Measurements from ENCODE around the gene SH3GL3. TPM values are rescaled to one million over a fixed set of nuclear protein-coding genes. Genes with fewer than 3 reads are reported as not detected.
A peak's percentile ranks its signal among the peaks of the same experiment; 100 is the strongest.

SH3GL3 gene
- polyA plus RNA-seq, 2 of the 4 experiments (the other 2 are of a cell fraction): 0.19 to 0.21 TPM

- FAIRE-seq: peak; percentile 90
- ATAC-seq: peak in 1 of 2 experiments; percentile 51; a peak in 2 of 6 replicates
- no peak overlapping the region for H3K4me3 ChIP-seq
- no peaks in the 10 kb centered on the region for H3K4me1 ChIP-seq
- TF ChIP-seq SREBF2 (IDR thresholded peaks at IDR 0.05) (no peak), E2F6 (IDR thresholded peaks at IDR 0.05; ENCODE audit: borderline replicate concordance, low read depth) (no peak), ZNF302 (CRISPR knock-in tag; IDR thresholded peaks at IDR 0.05) (no peak), PHF8 (IDR thresholded peaks at IDR 0.05; ENCODE audit: borderline replicate concordance, low read depth) (no peak), MAX (IDR thresholded peaks at IDR 0.05) (no peak), POLR2AphosphoS2 (conservative IDR thresholded peaks at IDR 0.05; ENCODE audit: low read length) (no peak), HOXB5 (CRISPR knock-in tag; IDR thresholded peaks at IDR 0.05) (no peak), RAD21 (conservative IDR thresholded peaks at IDR 0.05 in 1 of 2, IDR thresholded peaks at IDR 0.05 in 1 of 2) (peak; percentile 71 to 75), NPAS2 (CRISPR knock-in tag; IDR thresholded peaks at IDR 0.05; ENCODE audit: borderline replicate concordance) (no peak), CEBPB (IDR thresholded peaks at IDR 0.05) (no peak), FOSL2 (IDR thresholded peaks at IDR 0.05) (no peak), FOSL2 (CRISPR knock-in tag; IDR thresholded peaks at IDR 0.05) (no peak), RCOR1 (IDR thresholded peaks at IDR 0.05; ENCODE audit: low read depth, low read length) (no peak), HDAC2 (IDR thresholded peaks at IDR 0.05) (no peak), CHD4 (IDR thresholded peaks at IDR 0.05; ENCODE audit: borderline replicate concordance) (no peak), SMC3 (IDR thresholded peaks at IDR 0.05) (peak; percentile 53; the same call in 2 of the 3 replicates), HOXB13 (CRISPR knock-in tag; IDR thresholded peaks at IDR 0.05; ENCODE audit: low read depth) (no peak), EHF (CRISPR knock-in tag; IDR thresholded peaks at IDR 0.05) (no peak), KDM1A (IDR thresholded peaks at IDR 0.05; ENCODE audit: low read depth) (no peak)
- TF ChIP-seq, protein P1, sequence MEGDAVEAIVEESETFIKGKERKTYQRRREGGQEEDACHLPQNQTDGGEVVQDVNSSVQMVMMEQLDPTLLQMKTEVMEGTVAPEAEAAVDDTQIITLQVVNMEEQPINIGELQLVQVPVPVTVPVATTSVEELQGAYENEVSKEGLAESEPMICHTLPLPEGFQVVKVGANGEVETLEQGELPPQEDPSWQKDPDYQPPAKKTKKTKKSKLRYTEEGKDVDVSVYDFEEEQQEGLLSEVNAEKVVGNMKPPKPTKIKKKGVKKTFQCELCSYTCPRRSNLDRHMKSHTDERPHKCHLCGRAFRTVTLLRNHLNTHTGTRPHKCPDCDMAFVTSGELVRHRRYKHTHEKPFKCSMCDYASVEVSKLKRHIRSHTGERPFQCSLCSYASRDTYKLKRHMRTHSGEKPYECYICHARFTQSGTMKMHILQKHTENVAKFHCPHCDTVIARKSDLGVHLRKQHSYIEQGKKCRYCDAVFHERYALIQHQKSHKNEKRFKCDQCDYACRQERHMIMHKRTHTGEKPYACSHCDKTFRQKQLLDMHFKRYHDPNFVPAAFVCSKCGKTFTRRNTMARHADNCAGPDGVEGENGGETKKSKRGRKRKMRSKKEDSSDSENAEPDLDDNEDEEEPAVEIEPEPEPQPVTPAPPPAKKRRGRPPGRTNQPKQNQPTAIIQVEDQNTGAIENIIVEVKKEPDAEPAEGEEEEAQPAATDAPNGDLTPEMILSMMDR (IDR thresholded peaks at IDR 0.05): peak; percentile 80
- H3K4me2 ChIP-seq: no peak overlapping the region
- no peak overlapping the region for H3K27ac ChIP-seq
- DNase-seq (ENCODE audit: low read depth in 1 of 2, low spot score in 1 of 2): peak; percentile 39 to 48
- H3K9me3 ChIP-seq: no peaks in the 10 kb centered on the region
- WGBS (ENCODE audit: missing lambda C conversion rate): 8% methylated on average over 4 of the region's 4 CpGs
- ChIA-PET POLR2A (no interaction called here), CTCF (interaction anchor here (0.6 to 16.0 kb wide), 27 partner anchors 9 to 482 kb away, joined by 3 to 249 read pairs (median 3); partner anchors contain the start of gene SH3GL3)
Measured at GRCh38 chr15:83565553-83566159, 118.5 kb downstream of the SH3GL3 start.

GRCh38 chr15:83567318-83567717 lies 120.2 kb downstream of the SH3GL3 start:
- TF ChIP-seq HDAC2 (IDR thresholded peaks at IDR 0.05) (no peak), NR3C1 (IDR thresholded peaks at IDR 0.05) (no peak), FOXS1 (CRISPR knock-in tag; IDR thresholded peaks at IDR 0.05) (no peak), POLR2A (IDR thresholded peaks at IDR 0.05; ENCODE audit: low read length) (no peak), HEYL (CRISPR knock-in tag; IDR thresholded peaks at IDR 0.05) (no peak), FOSB (CRISPR knock-in tag; IDR thresholded peaks at IDR 0.05) (no peak), GATA3 (IDR thresholded peaks at IDR 0.05; ENCODE audit: borderline replicate concordance) (no peak), EHMT2 (IDR thresholded peaks at IDR 0.05; ENCODE audit: low read depth) (no peak), NPAS2 (CRISPR knock-in tag; IDR thresholded peaks at IDR 0.05; ENCODE audit: borderline replicate concordance) (no peak)
- TF ChIP-seq, protein P2, sequence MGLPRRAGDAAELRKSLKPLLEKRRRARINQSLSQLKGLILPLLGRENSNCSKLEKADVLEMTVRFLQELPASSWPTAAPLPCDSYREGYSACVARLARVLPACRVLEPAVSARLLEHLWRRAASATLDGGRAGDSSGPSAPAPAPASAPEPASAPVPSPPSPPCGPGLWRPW (IDR thresholded peaks at IDR 0.05): no peak
- TF ChIP-seq, protein P3, sequence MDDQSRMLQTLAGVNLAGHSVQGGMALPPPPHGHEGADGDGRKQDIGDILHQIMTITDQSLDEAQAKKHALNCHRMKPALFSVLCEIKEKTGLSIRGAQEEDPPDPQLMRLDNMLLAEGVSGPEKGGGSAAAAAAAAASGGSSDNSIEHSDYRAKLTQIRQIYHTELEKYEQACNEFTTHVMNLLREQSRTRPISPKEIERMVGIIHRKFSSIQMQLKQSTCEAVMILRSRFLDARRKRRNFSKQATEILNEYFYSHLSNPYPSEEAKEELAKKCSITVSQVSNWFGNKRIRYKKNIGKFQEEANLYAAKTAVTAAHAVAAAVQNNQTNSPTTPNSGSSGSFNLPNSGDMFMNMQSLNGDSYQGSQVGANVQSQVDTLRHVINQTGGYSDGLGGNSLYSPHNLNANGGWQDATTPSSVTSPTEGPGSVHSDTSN (IDR thresholded peaks at IDR 0.05): no peak
- POLR2A ChIA-PET: interaction anchor here (1.1 kb wide), 1 partner anchor 1027 kb away, joined by 4 read pairs; the partner anchor contains the start of gene RPS17
- ATAC-seq (peak; percentile 46 to 48; a peak in 4 of 6 replicates), DNase-seq (ENCODE audit: low read depth in 1 of 2, low spot score in 1 of 2) (no peak), FAIRE-seq (no peak)
- Histone ChIP-seq H3K27ac (no peak overlapping the region), H3K4me1 (no peaks in the 10 kb centered on the region), H3K4me3 (no peak overlapping the region), H3K9me3 (no peaks in the 10 kb centered on the region), H3K4me2 (no peak overlapping the region)
- WGBS (ENCODE audit: missing lambda C conversion rate): 32% methylated on average over 2 of the region's 2 CpGs
- CTCF ChIA-PET: interaction anchor here (0.6 to 16.0 kb wide), 9 partner anchors 6 to 457 kb away, joined by 3 to 249 read pairs (median 5); partner anchors contain the start of gene SH3GL3
